Measurements from ENCODE around the gene LBH.
"Not testable (repeated sequence)": the region's sequence is repeated elsewhere in the genome, so short reads cannot be mapped to it uniquely, and the experiment has no call there.

Gene LBH

GRCh38 chr2:30261695-30262211, 30.4 kb downstream of the LBH start:
- Histone ChIP-seq H3K27me3 (ENCODE audit: insufficient read depth, low read length) (no peaks in the 10 kb centered on the region), H3K27ac (ENCODE audit: low read depth, low read length) (no peak overlapping the region), H3K9me3 (ENCODE audit: insufficient read depth, low read depth, low read length) (no peaks in the 10 kb centered on the region; the same call in 1 of the 2 replicates), H3K9ac (ENCODE audit: low read depth, low read length) (no peak overlapping the region), H3K4me1 (ENCODE audit: insufficient read depth, low read length) (peaks cover 1% of the 10 kb centered on the region; the same call in 1 of the 2 replicates), H3K36me3 (ENCODE audit: insufficient read depth, low read length) (peaks cover 10% of the 10 kb centered on the region; the same call in 1 of the 2 replicates), H3K4me3 (ENCODE audit: low read length) (no peak overlapping the region)

- no peak overlapping the region for H3K4me3 ChIP-seq (ENCODE audit: low read length)
These were observed 31.5 kb downstream of the LBH start for GRCh38 chr2:30262716-30263309.

GRCh38 chr2:30264274-30264673, 32.9 kb downstream of the LBH start:
- no peak overlapping the region for H3K4me3 ChIP-seq (ENCODE audit: low read length)
- H3K27ac ChIP-seq (ENCODE audit: low read depth, low read length) = no peak overlapping the region
- no peaks in the 10 kb centered on the region for H3K36me3 ChIP-seq (ENCODE audit: insufficient read depth, low read length)
- H3K27me3 ChIP-seq (ENCODE audit: insufficient read depth, low read length) = no peaks in the 10 kb centered on the region
- no peak overlapping the region for H3K9ac ChIP-seq (ENCODE audit: low read depth, low read length)
- H3K9me3 ChIP-seq (ENCODE audit: insufficient read depth, low read depth, low read length) = no peaks in the 10 kb centered on the region; the same call in 1 of the 2 replicates
- peaks cover 4% of the 10 kb centered on the region; the same call in 1 of the 2 replicates for H3K4me1 ChIP-seq (ENCODE audit: insufficient read depth, low read length)
- WGBS = 93% methylated on average over 3 of the region's 3 CpGs

More at GRCh38 chr2:30262716-30263309, 31.5 kb downstream of the LBH start:
- Histone ChIP-seq H3K27ac (ENCODE audit: low read depth, low read length) (no peak overlapping the region), H3K27me3 (ENCODE audit: insufficient read depth, low read length) (no peaks in the 10 kb centered on the region), H3K9ac (ENCODE audit: low read depth, low read length) (no peak overlapping the region), H3K9me3 (ENCODE audit: insufficient read depth, low read depth, low read length) (no peaks in the 10 kb centered on the region; the same call in 1 of the 2 replicates), H3K36me3 (ENCODE audit: insufficient read depth, low read length) (peaks cover 9% of the 10 kb centered on the region; the same call in 1 of the 2 replicates), H3K4me1 (ENCODE audit: insufficient read depth, low read length) (peaks cover 4% of the 10 kb centered on the region; the same call in 1 of the 2 replicates)
- 99% methylated on average over 5 of the region's 5 CpGs for WGBS

- H3K4me1 ChIP-seq (ENCODE audit: insufficient read depth, low read length) = peaks cover 4% of the 10 kb centered on the region; the same call in 1 of the 2 replicates
- 93% methylated on average over 3 of the region's 4 CpGs for WGBS
These were observed 34.0 kb downstream of the LBH start for GRCh38 chr2:30265052-30266015.

GRCh38 chr2:30266051-30266621, 34.8 kb downstream of the LBH start:
- H3K9me3 ChIP-seq (ENCODE audit: insufficient read depth, low read depth, low read length) = no peaks in the 10 kb centered on the region; the same call in 1 of the 2 replicates
- no peak overlapping the region for H3K27ac ChIP-seq (ENCODE audit: low read depth, low read length)
- WGBS = 84% methylated on average over 7 of the region's 7 CpGs
- H3K36me3 ChIP-seq (ENCODE audit: insufficient read depth, low read length) = no peaks in the 10 kb centered on the region
- no peak overlapping the region for H3K4me3 ChIP-seq (ENCODE audit: low read length)
- no peak overlapping the region for H3K9ac ChIP-seq (ENCODE audit: low read depth, low read length)
- no peaks in the 10 kb centered on the region for H3K27me3 ChIP-seq (ENCODE audit: insufficient read depth, low read length)
- H3K4me1 ChIP-seq (ENCODE audit: insufficient read depth, low read length) = peaks cover 4% of the 10 kb centered on the region; the same call in 1 of the 2 replicates

More at GRCh38 chr2:30265052-30266015, 34.0 kb downstream of the LBH start:
- no peak overlapping the region for H3K4me3 ChIP-seq (ENCODE audit: low read length)
- no peak overlapping the region for H3K27ac ChIP-seq (ENCODE audit: low read depth, low read length)
- no peaks in the 10 kb centered on the region for H3K36me3 ChIP-seq (ENCODE audit: insufficient read depth, low read length)
- no peak overlapping the region for H3K9ac ChIP-seq (ENCODE audit: low read depth, low read length)
- no peaks in the 10 kb centered on the region for H3K27me3 ChIP-seq (ENCODE audit: insufficient read depth, low read length)
- no peaks in the 10 kb centered on the region; the same call in 1 of the 2 replicates for H3K9me3 ChIP-seq (ENCODE audit: insufficient read depth, low read depth, low read length)

- no peak overlapping the region for H3K9ac ChIP-seq (ENCODE audit: low read depth, low read length)
- no peaks in the 10 kb centered on the region; the same call in 1 of the 2 replicates for H3K9me3 ChIP-seq (ENCODE audit: insufficient read depth, low read depth, low read length)
- peaks cover 4% of the 10 kb centered on the region; the same call in 1 of the 2 replicates for H3K4me1 ChIP-seq (ENCODE audit: insufficient read depth, low read length)
- H3K27ac ChIP-seq (ENCODE audit: low read depth, low read length) = no peak overlapping the region
- WGBS = 92% methylated on average over 5 of the region's 5 CpGs
- H3K36me3 ChIP-seq (ENCODE audit: insufficient read depth, low read length) = no peaks in the 10 kb centered on the region
- H3K27me3 ChIP-seq (ENCODE audit: insufficient read depth, low read length) = no peaks in the 10 kb centered on the region
- no peak overlapping the region for H3K4me3 ChIP-seq (ENCODE audit: low read length)
These were observed 35.4 kb downstream of the LBH start for GRCh38 chr2:30266705-30267104.

GRCh38 chr2:30267161-30267975, 36.0 kb downstream of the LBH start:
- H3K27me3 ChIP-seq (ENCODE audit: insufficient read depth, low read length) = no peaks in the 10 kb centered on the region
- H3K4me1 ChIP-seq (ENCODE audit: insufficient read depth, low read length) = peaks cover 4% of the 10 kb centered on the region; the same call in 1 of the 2 replicates
- no peak overlapping the region for H3K27ac ChIP-seq (ENCODE audit: low read depth, low read length)
- H3K36me3 ChIP-seq (ENCODE audit: insufficient read depth, low read length) = no peaks in the 10 kb centered on the region
- no peaks in the 10 kb centered on the region for H3K9me3 ChIP-seq (ENCODE audit: insufficient read depth, low read depth, low read length)
- H3K9ac ChIP-seq (ENCODE audit: low read depth, low read length) = no peak overlapping the region
- no peak overlapping the region for H3K4me3 ChIP-seq (ENCODE audit: low read length)
- WGBS = 87% methylated on average over 12 of the region's 13 CpGs

GRCh38 chr2:30268296-30268871, 37.0 kb downstream of the LBH start:
- H3K4me1 ChIP-seq (ENCODE audit: insufficient read depth, low read length) = peaks cover 6% of the 10 kb centered on the region
- no peak overlapping the region for H3K27ac ChIP-seq (ENCODE audit: low read depth, low read length)
- WGBS = 89% methylated on average over 5 of the region's 5 CpGs
- H3K27me3 ChIP-seq (ENCODE audit: insufficient read depth, low read length) = no peaks in the 10 kb centered on the region
- no peak overlapping the region for H3K4me3 ChIP-seq (ENCODE audit: low read length)
- no peaks in the 10 kb centered on the region for H3K36me3 ChIP-seq (ENCODE audit: insufficient read depth, low read length)
- H3K9ac ChIP-seq (ENCODE audit: low read depth, low read length) = no peak overlapping the region
- H3K9me3 ChIP-seq (ENCODE audit: insufficient read depth, low read depth, low read length) = no peaks in the 10 kb centered on the region

- H3K9me3 ChIP-seq (ENCODE audit: insufficient read depth, low read depth, low read length); H3K27ac ChIP-seq (ENCODE audit: low read depth, low read length); H3K27me3 ChIP-seq (ENCODE audit: insufficient read depth, low read length); H3K9ac ChIP-seq (ENCODE audit: low read depth, low read length); H3K4me1 ChIP-seq (ENCODE audit: insufficient read depth, low read length); H3K36me3 ChIP-seq (ENCODE audit: insufficient read depth, low read length); H3K4me3 ChIP-seq (ENCODE audit: low read length): not testable (repeated sequence)
- 89% methylated on average over 16 of the region's 16 CpGs for WGBS
These were observed 37.9 kb downstream of the LBH start for GRCh38 chr2:30269114-30269770.

- H3K4me3 ChIP-seq (ENCODE audit: low read length) = no peak overlapping the region
- no peaks in the 10 kb centered on the region for H3K9me3 ChIP-seq (ENCODE audit: insufficient read depth, low read depth, low read length)
- WGBS = 93% methylated on average over 5 of the region's 5 CpGs
- no peak overlapping the region for H3K9ac ChIP-seq (ENCODE audit: low read depth, low read length)
- no peaks in the 10 kb centered on the region for H3K27me3 ChIP-seq (ENCODE audit: insufficient read depth, low read length)
- H3K4me1 ChIP-seq (ENCODE audit: insufficient read depth, low read length) = peaks cover 8% of the 10 kb centered on the region
- H3K27ac ChIP-seq (ENCODE audit: low read depth, low read length) = no peak overlapping the region
- no peaks in the 10 kb centered on the region for H3K36me3 ChIP-seq (ENCODE audit: insufficient read depth, low read length)
These were observed 38.4 kb downstream of the LBH start for GRCh38 chr2:30269771-30270145.

Data from HUES64 (cell line).